ENCODE data around the gene ZNF496. TPM values are rescaled to one million over a fixed set of nuclear protein-coding genes. Genes with fewer than 3 reads are reported as not detected.

Gene ZNF496
- polyA plus RNA-seq, 3 donors: 1.6 to 7.7 (median 2.4) TPM

GRCh38 chr1:247286134-247286670, 45.5 kb downstream of the ZNF496 start:
- no peak overlapping the region for H3K9ac ChIP-seq (ENCODE audit: insufficient read depth, low read length, poor library complexity, severe bottlenecking)
- peaks cover 36 to 60% of the 10 kb centered on the region in 2 donors for H3K9me3 ChIP-seq (replicated peaks in 1 of 2; ENCODE audit: control insufficient read depth in 1 of 2, insufficient read depth in 1 of 2, low read length in 2 of 2)
- Mint-ChIP-seq H3K9me3 (peaks cover 38 to 64% (median 56%) of the 10 kb centered on the region in 7 donors), H3K27me3 (ENCODE audit: low read depth in 3 of 3) (no peaks in the 10 kb centered on the region), H3K36me3 (no peaks in the 10 kb centered on the region), H3K4me3 (no peak overlapping the region), H3K4me1 (no peaks in the 10 kb centered on the region), H3K27ac (no peak overlapping the region)
- TF ChIP-seq CTCF (IDR thresholded peaks at IDR 0.05): no peak
- no peak for DNase-seq
- no peaks in the 10 kb centered on the region for H3K79me2 ChIP-seq (ENCODE audit: insufficient read depth, low read length)
- H3K36me3 ChIP-seq (replicated peaks in 1 of 2; ENCODE audit: control insufficient read depth in 1 of 2, insufficient read depth in 2 of 2, low read length in 2 of 2): no peaks in the 10 kb centered on the region
- no peaks in the 10 kb centered on the region for H3K4me1 ChIP-seq (ENCODE audit: control insufficient read depth in 1 of 2, insufficient read depth in 2 of 2, low read length in 2 of 2)
- H3K27ac ChIP-seq (ENCODE audit: low read depth in 1 of 2, low read length in 2 of 2): no peak overlapping the region
- WGBS (ENCODE audit: insufficient coverage): 98% methylated on average over 22 of the region's 23 CpGs
- intact Hi-C loops (cut with micrococcal nuclease): no loop called here
- H2AFZ ChIP-seq (ENCODE audit: insufficient read depth, low read depth, low read length, poor library complexity, severe bottlenecking): no peak overlapping the region
- no peaks in the 10 kb centered on the region for H3K27me3 ChIP-seq (ENCODE audit: control insufficient read depth in 2 of 2, insufficient read depth in 2 of 2, low read length in 2 of 2)
- no peak overlapping the region for H3K4me3 ChIP-seq (replicated peaks in 1 of 3; ENCODE audit: low read depth in 2 of 3, low read length in 3 of 3)
- H3K4me2 ChIP-seq (replicated peaks; ENCODE audit: extremely low read depth, low read length, poor library complexity, severe bottlenecking): no peak overlapping the region
- no peaks in the 10 kb centered on the region for H4K20me1 ChIP-seq (ENCODE audit: insufficient read depth, low read length)

- H3K27me3 ChIP-seq (ENCODE audit: control insufficient read depth in 2 of 2, insufficient read depth in 2 of 2, low read length in 2 of 2): no peaks in the 10 kb centered on the region
- Mint-ChIP-seq H3K4me3 (no peak overlapping the region), H3K27ac (no peak overlapping the region), H3K27me3 (ENCODE audit: low read depth in 3 of 3) (no peaks in the 10 kb centered on the region), H3K36me3 (no peaks in the 10 kb centered on the region), H3K9me3 (peaks cover 9 to 34% (median 21%) of the 10 kb centered on the region in 7 donors), H3K4me1 (no peaks in the 10 kb centered on the region)
- H4K20me1 ChIP-seq (ENCODE audit: insufficient read depth, low read length): no peaks in the 10 kb centered on the region
- H3K9me3 ChIP-seq (replicated peaks in 1 of 2; ENCODE audit: control insufficient read depth in 1 of 2, insufficient read depth in 1 of 2, low read length in 2 of 2): peaks cover 4 to 28% of the 10 kb centered on the region in 2 donors
- H3K79me2 ChIP-seq (ENCODE audit: insufficient read depth, low read length): no peaks in the 10 kb centered on the region
- H2AFZ ChIP-seq (ENCODE audit: insufficient read depth, low read depth, low read length, poor library complexity, severe bottlenecking): no peak overlapping the region
- no peak overlapping the region for H3K27ac ChIP-seq (ENCODE audit: low read depth in 1 of 2, low read length in 2 of 2)
- no peak overlapping the region for H3K4me2 ChIP-seq (replicated peaks; ENCODE audit: extremely low read depth, low read length, poor library complexity, severe bottlenecking)
- DNase-seq: no peak
- TF ChIP-seq CTCF (IDR thresholded peaks at IDR 0.05): no peak
- 91% methylated on average over 5 of the region's 5 CpGs for WGBS (ENCODE audit: insufficient coverage)
- no peaks in the 10 kb centered on the region for H3K4me1 ChIP-seq (ENCODE audit: control insufficient read depth in 1 of 2, insufficient read depth in 2 of 2, low read length in 2 of 2)
- no peak overlapping the region for H3K4me3 ChIP-seq (replicated peaks in 1 of 3; ENCODE audit: low read depth in 2 of 3, low read length in 3 of 3)
- H3K36me3 ChIP-seq (replicated peaks in 1 of 2; ENCODE audit: control insufficient read depth in 1 of 2, insufficient read depth in 2 of 2, low read length in 2 of 2): no peaks in the 10 kb centered on the region
- H3K9ac ChIP-seq (ENCODE audit: insufficient read depth, low read length, poor library complexity, severe bottlenecking): no peak overlapping the region
- intact Hi-C loops (cut with micrococcal nuclease): no loop called here
These were observed 50.6 kb downstream of the ZNF496 start for GRCh38 chr1:247281001-247281574.

All from CD14-positive monocyte (primary cell).